ES-I3 (cell line): ENCODE measurements around the gene AMER3.

Experiments used
- H3K36me3 ChIP-seq: 2 replicates; pipeline ENCODE4 v1.6.1; 2013; ENCODE audit warnings: mild to moderate bottlenecking, low read length, control low read depth, moderate library complexity; ENCODE audit not compliant: insufficient read depth
- H3K4me1 ChIP-seq: 2 replicates; pipeline ENCODE4 v1.6.1; 2013; ENCODE audit warnings: mild to moderate bottlenecking, control low read depth, low read length; ENCODE audit not compliant: insufficient read depth
- H3K9ac ChIP-seq: 2 replicates; pipeline ENCODE4 v1.6.1; 2013; ENCODE audit warnings: low read depth, mild to moderate bottlenecking, low read length, moderate library complexity
- H3K9me3 ChIP-seq: 2 replicates; pipeline ENCODE4 v1.6.1; 2013; ENCODE audit warnings: mild to moderate bottlenecking, low read length, moderate library complexity; ENCODE audit not compliant: control insufficient read depth, insufficient read depth

AMER3 gene

GRCh38 chr2:130787841-130788240 is 32.5 kb downstream of the AMER3 start:
- Histone ChIP-seq H3K9me3 (no peaks in the 10 kb centered on the region; the same call in 1 of the 2 replicates), H3K4me1 (no peaks in the 10 kb centered on the region), H3K36me3 (no peaks in the 10 kb centered on the region), H3K9ac (no peak overlapping the region)

- H3K9ac ChIP-seq = no peak overlapping the region
- H3K9me3 ChIP-seq = no peaks in the 10 kb centered on the region
- no peaks in the 10 kb centered on the region for H3K36me3 ChIP-seq
- H3K4me1 ChIP-seq = no peaks in the 10 kb centered on the region
Observed at GRCh38 chr2:130790312-130790711, 35.0 kb downstream of the AMER3 start.

- H3K36me3 ChIP-seq = no peaks in the 10 kb centered on the region
- peaks cover 5% of the 10 kb centered on the region for H3K4me1 ChIP-seq
- no peaks in the 10 kb centered on the region for H3K9me3 ChIP-seq
- no peak overlapping the region for H3K9ac ChIP-seq
Observed at GRCh38 chr2:130790804-130791616, 35.7 kb downstream of the AMER3 start.

GRCh38 chr2:130791617-130791939 is 36.2 kb downstream of the AMER3 start:
- peaks cover 10% of the 10 kb centered on the region for H3K4me1 ChIP-seq

GRCh38 chr2:130795431-130795830 is 40.1 kb downstream of the AMER3 start:
- no peaks in the 10 kb centered on the region for H3K36me3 ChIP-seq
- no peak overlapping the region for H3K9ac ChIP-seq
- H3K4me1 ChIP-seq = peaks cover 10% of the 10 kb centered on the region
- H3K9me3 ChIP-seq = no peaks in the 10 kb centered on the region

More at GRCh38 chr2:130791617-130791939, 36.2 kb downstream of the AMER3 start:
- Histone ChIP-seq H3K36me3 (no peaks in the 10 kb centered on the region), H3K9ac (no peak overlapping the region), H3K9me3 (no peaks in the 10 kb centered on the region)

GRCh38 chr2:130796290-130796689 is 41.0 kb downstream of the AMER3 start:
- peaks cover 10% of the 10 kb centered on the region for H3K4me1 ChIP-seq

GRCh38 chr2:130797493-130798435 is 42.4 kb downstream of the AMER3 start:
- Histone ChIP-seq H3K9me3 (no peaks in the 10 kb centered on the region), H3K9ac (peak overlapping the region; percentile 87), H3K36me3 (no peaks in the 10 kb centered on the region), H3K4me1 (peaks cover 10% of the 10 kb centered on the region)

More at GRCh38 chr2:130796290-130796689, 41.0 kb downstream of the AMER3 start:
- Histone ChIP-seq H3K9ac (no peak overlapping the region), H3K9me3 (no peaks in the 10 kb centered on the region), H3K36me3 (no peaks in the 10 kb centered on the region)

GRCh38 chr2:130798472-130799218 is 43.3 kb downstream of the AMER3 start:
- peak overlapping the region; percentile 87; the same call in 1 of the 2 replicates for H3K9ac ChIP-seq
- H3K9me3 ChIP-seq = no peaks in the 10 kb centered on the region
- H3K4me1 ChIP-seq = peaks cover 10% of the 10 kb centered on the region
- no peaks in the 10 kb centered on the region for H3K36me3 ChIP-seq

GRCh38 chr2:130799295-130799694 is 44.0 kb downstream of the AMER3 start:
- Histone ChIP-seq H3K9ac (no peak overlapping the region), H3K9me3 (no peaks in the 10 kb centered on the region), H3K36me3 (no peaks in the 10 kb centered on the region), H3K4me1 (peaks cover 10% of the 10 kb centered on the region)

- Histone ChIP-seq H3K9ac (no peak overlapping the region), H3K9me3 (no peaks in the 10 kb centered on the region), H3K4me1 (peaks cover 7% of the 10 kb centered on the region; the same call in 1 of the 2 replicates), H3K36me3 (no peaks in the 10 kb centered on the region)
Observed at GRCh38 chr2:130805613-130806012, 50.3 kb downstream of the AMER3 start.

- Histone ChIP-seq H3K9me3 (no peaks in the 10 kb centered on the region), H3K9ac (no peak overlapping the region), H3K36me3 (no peaks in the 10 kb centered on the region), H3K4me1 (peaks cover 7% of the 10 kb centered on the region; the same call in 1 of the 2 replicates)
Observed at GRCh38 chr2:130806370-130806769, 51.0 kb downstream of the AMER3 start.

GRCh38 chr2:130807659-130808385 is 52.5 kb downstream of the AMER3 start:
- Histone ChIP-seq H3K9ac (no peak overlapping the region), H3K4me1 (peaks cover 7% of the 10 kb centered on the region; the same call in 1 of the 2 replicates), H3K9me3 (no peaks in the 10 kb centered on the region), H3K36me3 (no peaks in the 10 kb centered on the region)

GRCh38 chr2:130808482-130809268 is 53.3 kb downstream of the AMER3 start:
- H3K36me3 ChIP-seq = no peaks in the 10 kb centered on the region
- H3K4me1 ChIP-seq = peaks cover 7% of the 10 kb centered on the region; the same call in 1 of the 2 replicates
- H3K9ac ChIP-seq = no peak overlapping the region
- H3K9me3 ChIP-seq = no peaks in the 10 kb centered on the region
